Natural killer cell treated with Interleukin-12 subunit alpha and Interleukin-12 subunit beta and Interleukin-15 and Interleukin-18, amount 100 ng/mL, for 72 hours (primary cell): ENCODE results near the gene NUMBL. TPM values are rescaled to one million over a fixed set of nuclear protein-coding genes. Genes with fewer than 3 reads are reported as not detected.
"Not testable (repeated sequence)": the region's sequence is repeated elsewhere in the genome, so short reads cannot be mapped to it uniquely, and the experiment has no call there.

ENCODE experiments used
- ATAC-seq, 2 donors: fragments of 150-1000 bp; cut with Tn5 transposase in 1 of 2; sonication (Bioruptor Pico), chemical (Tn5 transposase) in 1 of 2; 2 replicates each; pipeline ENCODE4 v1.10.0; 2021
- DNase-seq: peaks from one replicate; pipeline ENCODE4 v3.0.0; 2022; ENCODE audit warnings: low spot score
- H3K27ac Mint-ChIP-seq, 2 donors: 1 replicate in 1 of 2; 2 replicates in 1 of 2; pipeline ENCODE4 v1.8.0; 2022; ENCODE audit warnings: mixed read lengths in 2 of 2, mild to moderate bottlenecking in 1 of 2, moderate library complexity in 1 of 2
- H3K27me3 Mint-ChIP-seq, 2 donors: 1 replicate in 1 of 2; 2 replicates in 1 of 2; pipeline ENCODE4 v1.8.0; 2022; ENCODE audit warnings: mixed read lengths in 2 of 2
- H3K36me3 Mint-ChIP-seq: one replicate; pipeline ENCODE4 v1.8.0; 2022; ENCODE audit warnings: mixed read lengths
- H3K4me1 Mint-ChIP-seq, 2 donors: 1 replicate in 1 of 2; 2 replicates in 1 of 2; pipeline ENCODE4 v1.8.0; 2022; ENCODE audit warnings: low read depth in 2 of 2, mixed read lengths in 2 of 2, mild to moderate bottlenecking in 1 of 2
- H3K4me3 Mint-ChIP-seq: one replicate; pipeline ENCODE4 v1.8.0; 2022; ENCODE audit warnings: mixed read lengths
- H3K9me3 Mint-ChIP-seq: 2 replicates; pipeline ENCODE4 v1.8.0; 2022; ENCODE audit warnings: mixed read lengths
- total RNA-seq, 2 donors: library from RNA; stranded (reverse); gene quantifications; one replicate each; pipeline ENCODE4 v1.2.3, GENCODE V29; 2022

NUMBL gene
- total RNA-seq, 2 donors from 2014 or later = 6.6 to 13.9 TPM

DNA sequence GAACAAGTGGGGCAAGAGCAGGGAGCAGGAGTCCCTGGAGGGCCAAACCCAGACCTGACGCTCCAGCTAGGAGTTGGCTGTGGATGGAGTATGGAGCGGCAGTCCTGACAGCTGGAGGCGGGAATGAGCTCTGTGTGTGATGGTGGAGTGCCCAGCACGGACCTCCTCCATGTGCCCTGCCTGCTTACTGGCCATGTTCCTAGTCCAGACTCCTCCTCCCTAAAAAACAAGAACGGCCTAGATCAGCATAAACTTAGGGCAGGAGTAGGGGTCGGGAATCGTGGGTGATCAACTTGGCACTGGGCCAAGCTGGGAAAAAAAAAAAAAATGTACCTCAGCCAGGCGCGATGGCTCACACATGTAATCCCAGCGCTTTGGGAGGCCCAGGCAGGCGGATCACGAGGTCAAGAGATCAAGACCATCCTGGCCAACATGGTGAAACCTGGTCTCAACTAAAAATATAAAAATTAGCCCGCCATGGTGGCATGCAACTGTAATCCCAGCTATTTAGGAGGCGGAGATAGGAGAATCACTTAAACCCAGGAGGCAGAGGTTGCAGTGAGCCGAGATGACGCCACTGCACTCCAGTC lies 59.8 kb downstream of the NUMBL start:
- Mint-ChIP-seq H3K9me3 (no peaks in the 10 kb centered on the region), H3K27me3 (peaks cover 0 to 5% of the 10 kb centered on the region in 2 donors), H3K36me3 (peaks cover 6% of the 10 kb centered on the region), H3K4me3 (no peak overlapping the region), H3K4me1 (peaks cover 8 to 11% of the 10 kb centered on the region in 2 donors), H3K27ac (no peak overlapping the region)
- DNase-seq (no peak), ATAC-seq (no peak)

DNA sequence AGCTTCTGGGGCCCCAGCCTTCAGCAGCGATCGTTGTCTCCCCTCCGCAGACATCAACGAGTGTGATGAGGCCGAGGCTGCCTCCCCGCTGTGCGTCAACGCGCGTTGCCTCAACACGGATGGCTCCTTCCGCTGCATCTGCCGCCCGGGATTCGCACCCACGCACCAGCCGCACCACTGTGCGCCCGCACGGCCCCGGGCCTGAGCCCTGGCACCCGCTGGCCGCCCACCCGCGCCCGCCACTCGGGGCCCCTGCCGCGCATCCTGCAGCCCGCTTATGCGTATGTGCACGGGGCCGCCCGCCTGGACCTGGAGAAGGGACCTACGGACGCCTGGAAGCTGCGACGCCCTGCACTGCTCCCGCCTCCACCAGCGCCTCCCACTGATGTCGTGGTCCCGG lies 61.1 kb downstream of the NUMBL start:
- ATAC-seq (peak in 1 of 2 donors; percentile 29), DNase-seq (no peak)
- Mint-ChIP-seq H3K36me3 (peaks cover 12% of the 10 kb centered on the region), H3K4me3 (no peak overlapping the region), H3K27me3 (peaks cover 0 to under 1% of the 10 kb centered on the region in 2 donors), H3K27ac (no peak overlapping the region), H3K4me1 (peaks cover 15 to 19% of the 10 kb centered on the region in 2 donors), H3K9me3 (no peaks in the 10 kb centered on the region)

DNA sequence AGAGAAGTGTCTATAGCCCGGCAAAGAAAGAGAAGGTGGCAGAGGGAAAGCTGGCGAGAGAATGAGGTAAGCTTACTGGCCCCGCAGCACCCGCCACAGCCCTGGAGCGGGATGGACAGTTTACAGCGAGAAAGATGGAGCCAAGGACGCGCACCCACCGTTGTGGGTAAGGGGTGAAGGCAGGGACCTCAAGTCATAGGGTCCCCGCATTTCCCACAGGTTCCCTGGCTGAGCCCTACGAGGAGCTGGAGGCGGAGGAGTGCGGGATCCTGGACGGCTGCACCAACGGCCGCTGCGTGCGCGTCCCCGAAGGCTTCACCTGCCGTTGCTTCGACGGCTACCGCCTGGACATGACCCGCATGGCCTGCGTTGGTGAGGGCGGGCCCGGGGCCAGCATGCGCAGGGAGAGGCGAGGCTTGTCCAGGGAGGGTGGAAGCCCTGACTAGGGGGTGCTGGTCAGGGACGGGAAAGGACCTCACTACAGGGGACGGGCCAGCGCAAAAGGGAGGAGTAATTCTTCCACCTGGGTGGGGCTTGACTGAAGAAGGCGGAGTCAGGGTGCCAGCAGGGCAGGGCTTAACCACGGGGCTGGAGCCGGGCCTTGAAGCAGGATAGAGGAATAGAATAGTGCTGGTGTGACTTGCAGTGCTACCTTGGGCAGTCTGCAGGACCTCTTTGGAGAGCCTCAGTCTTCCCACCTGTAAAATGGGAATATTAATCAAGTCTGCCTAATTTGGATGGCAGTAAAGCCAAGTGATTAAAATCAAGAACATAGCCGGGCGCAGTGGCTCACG lies 62.8 kb downstream of the NUMBL start:
- Mint-ChIP-seq H3K9me3 (no peaks in the 10 kb centered on the region), H3K27ac (no peak overlapping the region), H3K4me3 (no peak overlapping the region), H3K36me3 (peaks cover 12% of the 10 kb centered on the region), H3K4me1 (peaks cover 10 to 19% of the 10 kb centered on the region in 2 donors), H3K27me3 (no peaks in the 10 kb centered on the region)
- ATAC-seq (peak; percentile 22 to 25), DNase-seq (no peak)

DNA sequence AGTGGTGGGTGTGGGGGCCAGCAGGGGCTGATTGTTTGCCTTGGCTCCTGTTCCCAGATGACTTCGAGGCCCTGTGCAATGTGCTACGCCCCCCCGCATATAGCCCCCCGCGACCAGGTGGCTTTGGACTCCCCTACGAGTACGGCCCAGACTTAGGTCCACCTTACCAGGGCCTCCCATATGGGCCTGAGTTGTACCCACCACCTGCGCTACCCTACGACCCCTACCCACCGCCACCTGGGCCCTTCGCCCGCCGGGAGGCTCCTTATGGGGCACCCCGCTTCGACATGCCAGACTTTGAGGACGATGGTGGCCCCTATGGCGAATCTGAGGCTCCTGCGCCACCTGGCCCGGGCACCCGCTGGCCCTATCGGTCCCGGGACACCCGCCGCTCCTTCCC lies 63.5 kb downstream of the NUMBL start:
- no peaks in the 10 kb centered on the region for H3K27me3 Mint-ChIP-seq
- ATAC-seq = no peak
- no peak overlapping the region for H3K4me3 Mint-ChIP-seq
- H3K36me3 Mint-ChIP-seq = peaks cover 12% of the 10 kb centered on the region
- H3K4me1 Mint-ChIP-seq = peaks cover 10 to 19% of the 10 kb centered on the region in 2 donors
- DNase-seq = no peak
- peak overlapping the region in 1 of 2 donors; percentile 23 for H3K27ac Mint-ChIP-seq
- H3K9me3 Mint-ChIP-seq = no peaks in the 10 kb centered on the region

DNA sequence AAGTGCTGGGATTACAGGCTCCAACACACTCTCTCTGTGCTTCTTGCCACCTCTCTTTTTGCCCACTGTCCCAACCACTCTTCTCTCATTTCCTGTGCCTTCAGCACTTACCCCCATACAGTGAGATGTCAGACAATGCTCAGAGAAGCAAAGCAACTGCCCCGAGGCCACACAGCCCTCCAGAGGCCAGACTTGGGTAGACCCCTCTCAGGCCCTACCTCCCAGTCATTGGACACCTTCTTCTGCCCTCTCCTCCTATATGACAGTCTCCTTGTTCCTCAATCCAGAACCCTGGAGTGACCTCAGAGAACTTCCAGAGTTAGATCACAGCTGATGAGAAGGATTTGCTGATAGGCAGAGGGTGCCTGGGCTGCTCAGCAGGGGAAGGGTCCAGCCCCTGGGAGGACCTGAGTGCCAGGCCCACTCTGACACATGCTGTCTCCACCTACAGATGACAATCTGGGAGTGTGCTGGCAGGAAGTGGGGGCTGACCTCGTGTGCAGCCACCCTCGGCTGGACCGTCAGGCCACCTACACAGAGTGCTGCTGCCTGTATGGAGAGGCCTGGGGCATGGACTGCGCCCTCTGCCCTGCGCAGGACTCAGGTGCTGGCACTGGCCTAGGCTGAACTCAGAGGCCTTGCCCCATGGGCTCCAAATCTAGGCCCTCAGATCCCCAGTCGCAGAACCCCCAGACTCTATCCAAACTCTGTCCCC lies 64.9 kb downstream of the NUMBL start:
- H3K9me3 Mint-ChIP-seq = no peaks in the 10 kb centered on the region
- ATAC-seq = peak; percentile 43 to 54
- H3K4me1 Mint-ChIP-seq = peaks cover 13 to 19% of the 10 kb centered on the region in 2 donors
- H3K27ac Mint-ChIP-seq = peak overlapping the region; percentile 29 to 58
- H3K4me3 Mint-ChIP-seq = no peak overlapping the region
- no peak for DNase-seq
- H3K36me3 Mint-ChIP-seq = peaks cover 12% of the 10 kb centered on the region
- H3K27me3 Mint-ChIP-seq = no peaks in the 10 kb centered on the region

DNA sequence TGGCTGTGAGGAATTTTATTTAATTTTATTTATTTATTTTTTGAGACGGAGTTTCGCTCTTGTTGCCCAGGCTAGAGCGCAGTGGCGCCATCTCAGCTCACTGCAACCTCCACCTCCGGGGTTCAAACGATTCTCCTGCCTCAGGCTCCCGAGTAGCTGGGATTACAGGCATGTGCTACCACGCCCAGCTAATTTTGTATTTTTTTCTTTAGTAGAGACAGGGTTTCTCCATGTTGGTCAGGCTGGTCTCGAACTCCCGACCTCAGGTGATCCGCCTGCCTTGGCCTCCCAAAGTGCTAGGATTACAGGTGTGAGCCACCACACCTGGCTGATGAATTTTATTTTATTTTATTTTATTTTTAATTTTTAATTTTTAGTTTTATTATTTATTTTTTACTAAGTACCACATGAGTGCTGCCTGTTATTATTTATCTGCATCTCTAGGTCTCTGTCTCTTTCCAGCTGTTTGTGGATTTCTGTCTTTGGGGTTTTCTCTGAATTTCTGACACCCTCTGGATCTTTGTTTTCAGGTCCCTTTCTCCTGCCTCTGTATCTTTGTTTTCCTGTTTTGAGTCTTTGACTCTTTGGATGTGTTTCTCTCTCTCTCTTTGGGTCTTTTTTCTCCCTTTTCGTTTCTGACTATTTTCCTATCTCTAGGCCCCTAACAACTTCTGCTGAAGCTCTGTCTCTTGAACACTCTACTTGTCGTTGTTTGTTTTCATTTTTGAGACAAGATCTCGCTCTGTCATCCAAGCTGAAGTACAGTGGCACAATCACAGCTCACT lies 65.9 kb downstream of the NUMBL start:
- not testable (repeated sequence) for H3K4me3 Mint-ChIP-seq, H3K27me3 Mint-ChIP-seq, DNase-seq, H3K9me3 Mint-ChIP-seq, ATAC-seq
- peaks cover 12% of the 10 kb centered on the region for H3K36me3 Mint-ChIP-seq
- H3K4me1 Mint-ChIP-seq = peaks cover 17 to 19% of the 10 kb centered on the region in 2 donors
- H3K27ac Mint-ChIP-seq = peak overlapping the region; percentile 29 to 58

DNA sequence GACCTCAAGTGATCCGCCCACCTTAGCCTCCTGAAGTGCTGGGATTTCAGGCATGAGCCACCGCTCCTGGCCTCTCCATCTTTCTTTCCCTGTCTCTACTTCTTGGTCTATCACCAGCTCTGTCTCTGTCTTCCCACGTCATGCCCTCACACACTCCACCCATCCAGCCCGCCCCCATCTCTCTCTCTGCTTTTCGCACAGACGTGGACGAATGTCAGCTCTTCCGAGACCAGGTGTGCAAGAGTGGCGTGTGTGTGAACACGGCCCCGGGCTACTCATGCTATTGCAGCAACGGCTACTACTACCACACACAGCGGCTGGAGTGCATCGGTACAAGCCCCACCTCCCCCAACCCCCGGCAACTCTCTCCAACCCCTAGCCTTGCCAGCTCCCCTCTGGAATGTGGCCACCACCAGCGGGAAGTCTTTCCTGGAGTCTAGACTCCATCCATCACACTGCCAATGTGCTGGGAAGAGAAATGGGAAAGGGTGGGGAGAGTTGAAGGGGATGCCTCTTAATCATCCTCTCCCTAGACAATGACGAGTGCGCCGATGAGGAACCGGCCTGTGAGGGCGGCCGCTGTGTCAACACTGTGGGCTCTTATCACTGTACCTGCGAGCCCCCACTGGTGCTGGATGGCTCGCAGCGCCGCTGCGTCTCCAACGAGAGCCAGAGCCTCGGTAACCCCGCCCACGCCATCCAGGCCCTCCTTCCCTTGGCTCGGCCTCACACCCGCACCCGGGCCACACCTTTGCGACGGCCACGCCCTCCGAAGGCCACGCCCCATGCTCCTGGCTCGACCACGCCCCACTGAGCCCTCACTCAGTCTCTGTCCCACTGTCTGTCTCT lies 66.8 kb downstream of the NUMBL start:
- peaks cover 12% of the 10 kb centered on the region for H3K36me3 Mint-ChIP-seq

DNA sequence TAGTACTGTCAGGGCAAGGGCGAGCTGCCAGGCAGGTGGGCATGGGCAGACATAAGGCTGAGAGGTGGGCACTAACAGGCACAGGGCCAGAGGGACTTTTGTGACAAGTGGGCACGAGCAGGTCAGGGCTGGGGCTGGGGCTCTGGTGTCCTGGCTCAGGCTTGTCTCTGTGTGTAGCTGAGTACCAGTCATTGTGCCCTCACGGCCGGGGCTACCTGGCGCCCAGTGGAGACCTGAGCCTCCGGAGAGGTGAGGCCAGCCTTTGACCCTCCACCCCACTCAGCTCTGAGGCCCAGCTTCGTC lies 67.7 kb downstream of the NUMBL start:
- no peak for ATAC-seq
- Mint-ChIP-seq H3K27me3 (no peaks in the 10 kb centered on the region), H3K4me1 (peaks cover 18 to 19% of the 10 kb centered on the region in 2 donors), H3K36me3 (peaks cover 12% of the 10 kb centered on the region), H3K9me3 (no peaks in the 10 kb centered on the region), H3K27ac (no peak overlapping the region), H3K4me3 (no peak overlapping the region)
- DNase-seq = no peak

More for the DNA sequence above, 66.8 kb downstream of the NUMBL start:
- no peaks in the 10 kb centered on the region for H3K27me3 Mint-ChIP-seq
- H3K4me1 Mint-ChIP-seq = peaks cover 18 to 19% of the 10 kb centered on the region in 2 donors
- no peaks in the 10 kb centered on the region for H3K9me3 Mint-ChIP-seq
- DNase-seq (no peak), ATAC-seq (peak in 1 of 2 donors; percentile 20)
- H3K4me3 Mint-ChIP-seq = no peak overlapping the region
- H3K27ac Mint-ChIP-seq = no peak overlapping the region

DNA sequence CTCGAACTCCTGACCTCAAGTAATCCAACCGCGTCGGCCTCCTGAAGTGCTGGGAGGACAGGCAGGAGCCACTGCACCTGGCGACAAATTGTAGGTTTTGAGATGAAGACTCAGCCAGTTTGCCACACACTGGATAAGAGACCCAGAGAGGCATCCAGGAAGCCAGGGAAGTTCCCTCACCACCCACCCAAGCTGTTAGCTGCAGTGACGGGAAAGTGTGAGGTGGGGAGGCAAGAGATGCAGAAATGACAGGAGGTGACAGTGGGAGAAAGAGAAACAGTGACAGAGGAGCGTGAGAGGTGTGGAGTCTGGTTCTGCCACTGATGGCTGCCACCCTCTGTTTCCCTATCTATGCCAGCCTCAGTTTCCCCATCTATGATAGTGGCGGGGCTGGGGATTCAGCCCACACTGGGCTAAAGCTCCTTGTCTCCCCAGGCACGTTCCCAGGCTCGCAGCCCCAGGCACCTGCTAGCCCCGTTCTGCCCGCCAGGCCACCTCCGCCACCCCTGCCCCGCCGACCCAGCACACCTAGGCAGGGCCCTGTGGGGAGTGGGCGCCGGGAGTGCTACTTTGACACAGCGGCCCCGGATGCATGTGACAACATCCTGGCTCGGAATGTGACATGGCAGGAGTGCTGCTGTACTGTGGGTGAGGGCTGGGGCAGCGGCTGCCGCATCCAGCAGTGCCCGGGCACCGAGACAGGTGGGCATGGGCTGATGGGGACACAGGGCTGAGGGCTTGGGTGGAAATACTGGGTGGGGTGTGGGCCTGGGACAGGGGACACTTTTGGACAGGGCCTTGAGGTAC lies 68.3 kb downstream of the NUMBL start:
- ATAC-seq (no peak), DNase-seq (no peak)
- no peaks in the 10 kb centered on the region for H3K27me3 Mint-ChIP-seq
- no peak overlapping the region for H3K4me3 Mint-ChIP-seq
- no peaks in the 10 kb centered on the region for H3K9me3 Mint-ChIP-seq
- peaks cover 12% of the 10 kb centered on the region for H3K36me3 Mint-ChIP-seq
- H3K4me1 Mint-ChIP-seq = peaks cover 17 to 19% of the 10 kb centered on the region in 2 donors
- H3K27ac Mint-ChIP-seq = no peak overlapping the region

DNA sequence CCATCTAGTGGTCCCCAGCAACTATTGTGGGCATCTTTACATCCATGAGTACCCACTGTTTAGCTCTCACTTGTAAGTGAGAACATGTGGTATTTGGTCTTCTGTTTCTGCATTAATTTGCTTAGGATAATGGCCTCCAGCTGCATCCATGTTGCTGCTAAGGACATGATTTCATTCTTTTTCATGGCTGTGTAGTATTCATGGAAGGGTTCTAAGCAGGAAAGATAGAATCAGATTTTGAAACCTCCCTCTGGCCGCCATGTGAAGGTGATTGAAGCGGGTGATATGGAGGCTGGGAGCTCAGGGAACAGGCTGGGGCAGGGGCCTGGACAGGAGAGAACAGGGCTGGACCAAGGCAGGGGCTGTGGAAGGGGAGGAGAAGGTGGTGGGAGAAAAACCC lies 69.2 kb downstream of the NUMBL start:
- H3K27ac Mint-ChIP-seq = no peak overlapping the region
- H3K4me3 Mint-ChIP-seq = no peak overlapping the region
- H3K4me1 Mint-ChIP-seq = peaks cover 15 to 17% of the 10 kb centered on the region in 2 donors
- DNase-seq (no peak), ATAC-seq (no peak)
- H3K27me3 Mint-ChIP-seq = no peaks in the 10 kb centered on the region
- no peaks in the 10 kb centered on the region for H3K9me3 Mint-ChIP-seq
- H3K36me3 Mint-ChIP-seq = peaks cover 12% of the 10 kb centered on the region

DNA sequence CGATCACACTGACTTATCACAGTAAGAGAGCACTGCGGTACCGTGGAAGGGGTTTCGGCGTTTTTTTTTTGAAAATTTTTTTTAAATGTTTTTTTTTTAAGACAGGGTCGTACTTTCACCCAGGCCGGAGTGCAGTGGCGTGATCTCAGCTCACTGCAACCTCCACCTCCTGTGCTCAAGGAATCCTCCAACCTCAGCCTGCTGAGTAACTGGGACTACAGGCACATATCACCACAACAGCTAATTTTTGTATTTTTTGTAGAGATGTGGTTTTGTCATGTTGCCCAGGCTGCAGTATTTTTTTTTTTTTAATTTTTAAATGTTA lies 70.3 kb downstream of the NUMBL start:
- Mint-ChIP-seq H3K9me3 (no peaks in the 10 kb centered on the region), H3K4me3 (no peak overlapping the region), H3K4me1 (peaks cover 8 to 16% of the 10 kb centered on the region in 2 donors), H3K27me3 (no peaks in the 10 kb centered on the region), H3K36me3 (peaks cover 12% of the 10 kb centered on the region), H3K27ac (peak overlapping the region in 1 of 2 donors; percentile 38)
- ATAC-seq (no peak), DNase-seq (no peak)

DNA sequence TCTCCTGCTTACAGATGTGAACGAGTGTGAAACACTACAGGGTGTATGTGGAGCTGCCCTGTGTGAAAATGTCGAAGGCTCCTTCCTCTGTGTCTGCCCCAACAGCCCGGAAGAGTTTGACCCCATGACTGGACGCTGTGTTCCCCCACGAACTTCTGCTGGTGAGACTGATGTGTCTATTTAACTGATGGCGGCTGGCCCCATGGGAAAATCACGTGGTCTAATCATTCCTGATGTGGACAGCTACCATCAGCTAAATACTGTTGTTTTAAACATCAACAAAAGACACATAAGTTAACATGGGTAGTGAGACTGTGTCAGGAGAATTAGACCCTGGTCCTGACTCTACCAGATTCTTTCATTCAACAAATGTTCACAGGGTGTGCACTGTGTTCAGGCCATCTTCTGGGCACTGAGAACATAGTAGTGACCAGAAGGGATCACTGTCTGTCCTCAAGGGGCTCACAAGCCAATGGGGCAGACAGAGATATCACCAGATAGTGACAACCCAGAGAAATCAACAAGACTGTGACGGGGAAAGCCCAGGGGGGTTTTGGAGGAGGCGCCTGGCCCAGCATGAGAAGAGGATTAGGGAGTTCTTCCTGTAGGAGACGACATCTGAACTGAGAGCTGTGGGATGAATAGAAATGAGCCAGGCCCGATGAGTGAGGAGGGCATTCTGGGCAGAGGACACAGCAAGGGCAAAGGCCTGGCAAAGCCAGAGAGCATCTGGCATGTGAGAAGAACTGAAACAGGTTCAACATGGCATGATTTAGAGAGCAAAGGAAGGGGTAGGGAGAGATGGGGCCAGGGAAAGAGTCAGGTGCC lies 70.9 kb downstream of the NUMBL start:
- no peaks in the 10 kb centered on the region for H3K27me3 Mint-ChIP-seq
- peak overlapping the region in 1 of 2 donors; percentile 38 for H3K27ac Mint-ChIP-seq
- H3K4me3 Mint-ChIP-seq = no peak overlapping the region
- no peak for ATAC-seq
- H3K36me3 Mint-ChIP-seq = peaks cover 6% of the 10 kb centered on the region
- H3K4me1 Mint-ChIP-seq = peaks cover 8 to 18% of the 10 kb centered on the region in 2 donors
- no peaks in the 10 kb centered on the region for H3K9me3 Mint-ChIP-seq
- no peak for DNase-seq
